Keratinocyte (primary cell): ENCODE results near the gene LIPN. TPM values are rescaled to one million over a fixed set of nuclear protein-coding genes. Genes with fewer than 3 reads are reported as not detected.

Source experiments
- DNase-seq: peaks from one replicate; pipeline ENCODE4 v3.0.0-alpha.2; 2011; ENCODE audit warnings: low read depth, missing footprints, low spot score
- FAIRE-seq: peaks from 2 replicates; lab custom pipeline; 2011; peaks lifted over from hg19 to GRCh38; lab: Jason Lieb, UNC
- H2AFZ ChIP-seq: 2 replicates; pipeline ENCODE4 v1.6.0; 2012; ENCODE audit warnings: low read length, control low read depth, inconsistent platforms; ENCODE audit not compliant: control insufficient read depth
- H3K27ac ChIP-seq: 2 replicates; pipeline ENCODE4 v1.5.1; 2011; ENCODE audit warnings: low read length; ENCODE audit not compliant: control insufficient read depth, insufficient read depth
- H3K27me3 ChIP-seq: 3 replicates; pipeline ENCODE4 v1.6.0; 2011; ENCODE audit warnings: low read length; ENCODE audit not compliant: control insufficient read depth, insufficient read depth; ENCODE audit errors: extremely low read depth
- H3K36me3 ChIP-seq, 2 experiments: 2 replicates in 1 of 2; 3 replicates in 1 of 2; pipeline ENCODE4 v1.5.1; 2011; ENCODE audit warnings: low read length in 2 of 2, mild to moderate bottlenecking in 1 of 2; ENCODE audit not compliant: control insufficient read depth in 2 of 2, insufficient read depth in 2 of 2; ENCODE audit errors: extremely low read depth in 1 of 2
- H3K4me1 ChIP-seq: 3 replicates; pipeline ENCODE4 v1.5.1; 2011; ENCODE audit warnings: low read length; ENCODE audit not compliant: control insufficient read depth, insufficient read depth; ENCODE audit errors: extremely low read depth
- H3K4me2 ChIP-seq: 3 replicates; pipeline ENCODE4 v1.6.0; 2011; ENCODE audit warnings: low read depth, low read length; ENCODE audit not compliant: control insufficient read depth, insufficient read depth; ENCODE audit errors: extremely low read depth
- H3K4me3 ChIP-seq, 3 experiments: fragments of 200-600 bp in 1 of 3; sonication (generic) in 1 of 3; 2 replicates in 2 of 3; 3 replicates in 1 of 3; pipeline ENCODE4 v1.5.1; 2011 to 2016; ENCODE audit warnings: low read length in 3 of 3, mild to moderate bottlenecking in 3 of 3, control low read depth in 2 of 3, inconsistent platforms in 1 of 3, low read depth in 1 of 3, mixed read lengths in 1 of 3, mixed run types in 1 of 3, moderate library complexity in 1 of 3; ENCODE audit not compliant: control insufficient read depth in 2 of 3, insufficient read depth in 2 of 3; ENCODE audit errors: extremely low read depth in 1 of 3
- H3K79me2 ChIP-seq: 2 replicates; pipeline ENCODE4 v1.6.0; 2012; ENCODE audit warnings: low read length; ENCODE audit not compliant: control insufficient read depth, insufficient read depth
- H3K9ac ChIP-seq: 3 replicates; pipeline ENCODE4 v1.6.0; 2011; ENCODE audit warnings: low read length; ENCODE audit not compliant: control insufficient read depth, insufficient read depth; ENCODE audit errors: extremely low read depth
- H3K9me1 ChIP-seq: 3 replicates; pipeline ENCODE4 v1.6.0; 2011; ENCODE audit warnings: low read length; ENCODE audit not compliant: control insufficient read depth, insufficient read depth; ENCODE audit errors: extremely low read depth
- H3K9me3 ChIP-seq: 2 replicates; pipeline ENCODE4 v1.5.1; 2012; ENCODE audit warnings: low read depth, low read length; ENCODE audit not compliant: control insufficient read depth
- H4K20me1 ChIP-seq: 3 replicates; pipeline ENCODE4 v1.6.0; 2011; ENCODE audit warnings: low read length; ENCODE audit not compliant: control insufficient read depth, insufficient read depth; ENCODE audit errors: extremely low read depth
- CTCF ChIP-seq, 3 experiments: IDR thresholded peaks in 1 of 3; conservative IDR thresholded peaks in 1 of 3; optimal IDR thresholded peaks in 1 of 3; 2 replicates in 2 of 3; 3 replicates in 1 of 3; pipeline versions ENCODE3 to v1.5.1; 2011; ENCODE audit warnings: low read length in 3 of 3, mild to moderate bottlenecking in 3 of 3, moderate library complexity in 2 of 3, control low read depth in 1 of 3, inconsistent platforms in 1 of 3; ENCODE audit not compliant: insufficient read depth in 2 of 3; ENCODE audit errors: extremely low read depth in 1 of 3
- EZH2 ChIP-seq: IDR thresholded peaks from one replicate; pipeline ENCODE4 v1.6.1; 2012; ENCODE audit warnings: inconsistent platforms, mild to moderate bottlenecking, low read length, moderate library complexity
- dilution Hi-C: fragments of 300-500 bp; cut with MboI; formaldehyde crosslinking; loops from one replicate; pipeline ENCODE4 v1.7.0; 2020; ENCODE audit warnings: low sequenced_read_pairs; ENCODE audit not compliant: extremely low pct_ligation_motif_present
- polyA plus RNA-seq, 5 experiments: library from polyadenylated mRNA; depleted of rRNA in 3 of 5; stranded (reverse) in 3 of 5; stranded (forward) in 1 of 5; unstranded in 1 of 5; fragments of >200 nt; gene quantifications; 1 replicate in 1 of 5; 2 replicates in 3 of 5; 3 replicates in 1 of 5; pipeline versions ENCODE4 v1.2.1 to v1.2.3, GENCODE V29; 2011 to 2012; ENCODE audit warnings: missing spikeins in 2 of 5, low read depth in 1 of 5, low replicate concordance in 1 of 5

Gene LIPN
- polyA plus RNA-seq, 1 donor (not counting 4 experiments of a cell fraction or from before 2014, with no cell fraction given), result 0.20 TPM

GRCh38 chr10:88754287-88754686, 5.5 kb upstream of the LIPN start:
- no peaks in the 10 kb centered on the region for H4K20me1 ChIP-seq
- H3K4me3 ChIP-seq, result no peak overlapping the region
- H3K79me2 ChIP-seq, result no peaks in the 10 kb centered on the region
- FAIRE-seq (no peak), DNase-seq (no peak)
- no peaks in the 10 kb centered on the region for H3K9me3 ChIP-seq
- H3K9me1 ChIP-seq, result no peaks in the 10 kb centered on the region
- no peak overlapping the region for H3K27ac ChIP-seq
- no peak overlapping the region for H3K4me2 ChIP-seq
- H2AFZ ChIP-seq, result no peak overlapping the region
- peaks cover 5% of the 10 kb centered on the region for H3K4me1 ChIP-seq
- no peak overlapping the region for H3K9ac ChIP-seq
- dilution Hi-C loops, result no loop called here
- TF ChIP-seq EZH2, result no peak
- TF ChIP-seq CTCF (optimal IDR thresholded peaks at IDR 0.05 in 1 of 3, IDR thresholded peaks at IDR 0.05 in 1 of 3, conservative IDR thresholded peaks at IDR 0.05 in 1 of 3; ENCODE audit: extremely low read depth in 1 of 3, insufficient read depth in 2 of 3, low read length in 3 of 3), result no peak
- H3K27me3 ChIP-seq, result no peaks in the 10 kb centered on the region
- H3K36me3 ChIP-seq, result no peaks in the 10 kb centered on the region

GRCh38 chr10:88755753-88756152, 4.1 kb upstream of the LIPN start:
- no peak for FAIRE-seq
- dilution Hi-C loops, result no loop called here

More at GRCh38 chr10:88755753-88756152, 4.1 kb upstream of the LIPN start:
- no peak for TF ChIP-seq CTCF (optimal IDR thresholded peaks at IDR 0.05 in 1 of 3, IDR thresholded peaks at IDR 0.05 in 1 of 3, conservative IDR thresholded peaks at IDR 0.05 in 1 of 3; ENCODE audit: extremely low read depth in 1 of 3, insufficient read depth in 2 of 3, low read length in 3 of 3)
- TF ChIP-seq EZH2, result no peak
- H3K4me1 ChIP-seq, result peaks cover 5% of the 10 kb centered on the region
- no peaks in the 10 kb centered on the region for H3K9me3 ChIP-seq
- H2AFZ ChIP-seq, result no peak overlapping the region
- no peaks in the 10 kb centered on the region for H4K20me1 ChIP-seq
- H3K4me2 ChIP-seq, result no peak overlapping the region
- H3K27me3 ChIP-seq, result no peaks in the 10 kb centered on the region
- no peaks in the 10 kb centered on the region for H3K79me2 ChIP-seq
- no peak for DNase-seq
- H3K4me3 ChIP-seq, result no peak overlapping the region
- H3K9me1 ChIP-seq, result no peaks in the 10 kb centered on the region
- H3K27ac ChIP-seq, result no peak overlapping the region
- H3K36me3 ChIP-seq, result no peaks in the 10 kb centered on the region
- no peak overlapping the region for H3K9ac ChIP-seq
